Mesenchymal stem cell (in vitro differentiated cells and primary cell): Measurements from ENCODE around the gene KIF20A.

Source experiments
- DNase-seq: peaks from one replicate; pipeline ENCODE4 v3.0.0-alpha.2; 2013
- H2AFZ ChIP-seq: one replicate; pipeline ENCODE4 v1.6.1; 2013; ENCODE audit warnings: low read depth, mild to moderate bottlenecking, control low read depth, inconsistent platforms, low read length, moderate library complexity
- H2AK5ac ChIP-seq: 2 replicates; pipeline ENCODE4 v1.6.1; 2013; ENCODE audit warnings: low read length, moderate library complexity, mild to moderate bottlenecking, inconsistent platforms; ENCODE audit not compliant: severe bottlenecking
- H2BK120ac ChIP-seq: one replicate; pipeline ENCODE4 v1.6.1; 2013; ENCODE audit warnings: low read depth, mild to moderate bottlenecking, inconsistent platforms, low read length, moderate library complexity
- H2BK12ac ChIP-seq, 2 experiments: one replicate each; pipeline ENCODE4 v1.6.1; 2013; ENCODE audit warnings: inconsistent platforms in 2 of 2, low read length in 2 of 2, mild to moderate bottlenecking in 2 of 2, moderate library complexity in 2 of 2, control low read depth in 1 of 2
- H2BK15ac ChIP-seq: one replicate; pipeline ENCODE4 v1.6.1; 2013; ENCODE audit warnings: mild to moderate bottlenecking, low read depth, inconsistent platforms; ENCODE audit not compliant: poor library complexity, severe bottlenecking
- H2BK5ac ChIP-seq: 2 replicates; pipeline ENCODE4 v1.6.1; 2013; ENCODE audit warnings: low read depth, mild to moderate bottlenecking, low read length, control low read depth, inconsistent platforms; ENCODE audit not compliant: poor library complexity, severe bottlenecking
- H3K14ac ChIP-seq, 2 experiments: one replicate each; pipeline ENCODE4 v1.6.1; 2013; ENCODE audit warnings: inconsistent platforms in 2 of 2, low read length in 2 of 2, control low read depth in 1 of 2, mild to moderate bottlenecking in 1 of 2, moderate library complexity in 1 of 2
- H3K18ac ChIP-seq, 2 experiments: one replicate each; pipeline ENCODE4 v1.6.1; 2013; ENCODE audit warnings: inconsistent platforms in 2 of 2, low read length in 2 of 2, control low read depth in 1 of 2, low read depth in 1 of 2, mild to moderate bottlenecking in 1 of 2
- H3K23ac ChIP-seq, 2 experiments: one replicate each; pipeline ENCODE4 v1.6.1; 2013; ENCODE audit warnings: inconsistent platforms in 2 of 2, low read length in 2 of 2, mild to moderate bottlenecking in 2 of 2, moderate library complexity in 2 of 2, control low read depth in 1 of 2
- H3K27ac ChIP-seq: 2 replicates; pipeline ENCODE4 v1.5.1; 2013; ENCODE audit warnings: mild to moderate bottlenecking, moderate library complexity, low read length, control low read depth, inconsistent platforms; ENCODE audit not compliant: poor library complexity, severe bottlenecking
- H3K27me3 ChIP-seq, 2 experiments: 2 replicates each; pipeline versions ENCODE4 v1.6.1 to v1.7.0; 2013; ENCODE audit warnings: low read length in 2 of 2, mild to moderate bottlenecking in 2 of 2, moderate library complexity in 2 of 2, control low read depth in 1 of 2, inconsistent platforms in 1 of 2; ENCODE audit not compliant: control insufficient read depth in 1 of 2, insufficient read depth in 1 of 2
- H3K36me3 ChIP-seq, 2 experiments: 2 replicates each; pipeline versions ENCODE4 v1.6.1 to v1.7.0; 2013; ENCODE audit warnings: low read length in 2 of 2, control low read depth in 1 of 2, inconsistent platforms in 1 of 2, low read depth in 1 of 2, mild to moderate bottlenecking in 1 of 2; ENCODE audit not compliant: insufficient read depth in 2 of 2, control insufficient read depth in 1 of 2
- H3K4ac ChIP-seq, 2 experiments: one replicate each; pipeline ENCODE4 v1.6.1; 2013; ENCODE audit warnings: inconsistent platforms in 2 of 2, low read length in 2 of 2, mild to moderate bottlenecking in 2 of 2, moderate library complexity in 2 of 2, control low read depth in 1 of 2, low read depth in 1 of 2
- H3K4me1 ChIP-seq: 2 replicates; pipeline ENCODE4 v1.6.1; 2013; ENCODE audit warnings: low read depth, low read length, control low read depth; ENCODE audit not compliant: control insufficient read depth, insufficient read depth
- H3K4me2 ChIP-seq: 2 replicates; pipeline ENCODE4 v1.6.1; 2013; ENCODE audit warnings: low read length, mild to moderate bottlenecking, inconsistent platforms; ENCODE audit not compliant: poor library complexity, severe bottlenecking
- H3K4me3 ChIP-seq, 2 experiments: 2 replicates each; pipeline versions ENCODE4 v1.5.1 to v1.7.0; 2013; ENCODE audit warnings: low read length in 2 of 2, mild to moderate bottlenecking in 2 of 2, control low read depth in 1 of 2, low read depth in 1 of 2; ENCODE audit not compliant: insufficient read depth in 1 of 2
- H3K79me1 ChIP-seq: replicated peaks from 2 replicates; pipeline ENCODE4 v1.6.1; 2013; ENCODE audit warnings: mild to moderate bottlenecking, control low read depth, low read length, inconsistent platforms; ENCODE audit not compliant: poor library complexity, severe bottlenecking
- H3K9ac ChIP-seq: 2 replicates; pipeline ENCODE4 v1.7.0; 2013; ENCODE audit warnings: mild to moderate bottlenecking, low read length, moderate library complexity
- H3K9me3 ChIP-seq: 2 replicates; pipeline ENCODE4 v1.7.0; 2013; ENCODE audit warnings: mild to moderate bottlenecking, low read length; ENCODE audit not compliant: control insufficient read depth
- H4K8ac ChIP-seq: one replicate; pipeline ENCODE4 v1.6.1; 2013; ENCODE audit warnings: inconsistent platforms, mild to moderate bottlenecking, low read length, moderate library complexity
- H4K91ac ChIP-seq: one replicate; pipeline ENCODE4 v1.6.1; 2013; ENCODE audit warnings: mild to moderate bottlenecking, low read length, inconsistent platforms
- WGBS: methylation state at CpG from one replicate; pipeline ENCODE4 v1.1.7; 2013; ENCODE audit warnings: mixed read lengths; 5-methylcytosine and 5-hydroxymethylcytosine counted together

Gene KIF20A

DNA sequence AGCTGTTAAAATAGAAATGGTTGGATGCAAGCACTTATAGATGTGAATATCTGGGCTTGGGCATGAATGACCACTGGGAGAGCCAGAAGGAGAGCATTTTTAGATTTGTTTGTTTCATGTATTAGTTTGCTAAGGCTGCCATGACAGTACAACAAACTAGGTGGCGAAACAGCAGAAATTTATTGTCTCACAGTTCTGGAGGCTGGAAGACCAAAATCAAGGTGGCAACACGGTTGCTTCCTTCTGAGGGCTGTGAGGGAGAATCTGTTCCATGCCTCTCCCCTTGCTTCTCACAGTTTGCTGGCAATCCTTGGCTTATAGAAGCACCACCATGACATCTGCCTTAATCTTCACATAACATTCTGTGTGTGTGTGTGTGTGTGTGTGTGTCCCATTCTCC lies 54.4 kb downstream of the KIF20A start:
- H4K8ac ChIP-seq: no peak overlapping the region
- no peak overlapping the region for H3K4me2 ChIP-seq
- H3K27ac ChIP-seq: no peak overlapping the region
- no peaks in the 10 kb centered on the region for H3K4me1 ChIP-seq
- no peak overlapping the region for H2BK5ac ChIP-seq
- H3K14ac ChIP-seq: no peak overlapping the region
- no peaks in the 10 kb centered on the region for H3K79me1 ChIP-seq
- 86% methylated on average over 2 of the region's 2 CpGs for WGBS
- H2AK5ac ChIP-seq: no peak overlapping the region
- no peak for DNase-seq
- H3K36me3 ChIP-seq: no peaks in the 10 kb centered on the region
- no peak overlapping the region for H2BK15ac ChIP-seq
- no peak overlapping the region for H3K23ac ChIP-seq
- H3K9ac ChIP-seq: no peak overlapping the region
- H2BK120ac ChIP-seq: no peak overlapping the region
- H4K91ac ChIP-seq: no peak overlapping the region
- H2AFZ ChIP-seq: no peak overlapping the region
- no peak overlapping the region for H2BK12ac ChIP-seq
- H3K9me3 ChIP-seq: no peaks in the 10 kb centered on the region
- no peak overlapping the region for H3K4me3 ChIP-seq
- no peak overlapping the region for H3K18ac ChIP-seq
- peaks cover 0 to 54% of the 10 kb centered on the region in 2 experiments for H3K27me3 ChIP-seq
- H3K4ac ChIP-seq: no peak overlapping the region

- Histone ChIP-seq H3K4me2 (no peak overlapping the region), H3K9ac (no peak overlapping the region), H2BK15ac (no peak overlapping the region), H2BK120ac (no peak overlapping the region), H2BK5ac (no peak overlapping the region), H2BK12ac (no peak overlapping the region), H3K23ac (no peak overlapping the region), H3K4me3 (no peak overlapping the region), H4K91ac (no peak overlapping the region), H2AK5ac (no peak overlapping the region), H3K79me1 (no peaks in the 10 kb centered on the region), H2AFZ (no peak overlapping the region), H3K36me3 (no peaks in the 10 kb centered on the region), H3K9me3 (no peaks in the 10 kb centered on the region), H3K18ac (no peak overlapping the region), H4K8ac (no peak overlapping the region), H3K4me1 (no peaks in the 10 kb centered on the region), H3K27me3 (peaks cover 8 to 60% of the 10 kb centered on the region in 2 experiments), H3K27ac (no peak overlapping the region), H3K14ac (no peak overlapping the region), H3K4ac (no peak overlapping the region)
- no peak for DNase-seq
- WGBS: 91% methylated on average over 2 of the region's 2 CpGs
Measured at GRCh38 chr5:138234651-138235050, 55.7 kb downstream of the KIF20A start.
